ENCODE data around the gene CMTM7. TPM values are rescaled to one million over a fixed set of nuclear protein-coding genes. Genes with fewer than 3 reads are reported as not detected.
"Not testable (repeated sequence)": the region's sequence is repeated elsewhere in the genome, so short reads cannot be mapped to it uniquely, and the experiment has no call there.

Gene CMTM7
- total and polyA plus RNA-seq, 9 of the 15 experiments (the other 6 are each of a cell fraction or from before 2014, with no cell fraction given), result 0.03 to 1.6 (median 0.42) TPM; not detected in 4

- H3K4me2 ChIP-seq (ENCODE audit: insufficient read depth, low read length); in situ Hi-C loops (cut with MboI); H3K4me3 ChIP-seq; H3K79me2 ChIP-seq (ENCODE audit: control insufficient read depth, insufficient read depth, low read length); H3K9me1 ChIP-seq (ENCODE audit: control insufficient read depth, insufficient read depth, low read length); CTCF ChIA-PET (ENCODE audit: low intra/inter-chr PET ratio); H3K27me3 ChIP-seq (ENCODE audit: control insufficient read depth in 2 of 2, insufficient read depth in 2 of 2, low read length in 2 of 2); H4K20me1 ChIP-seq (replicated peaks; ENCODE audit: control insufficient read depth, insufficient read depth, low read length); H3K27ac ChIP-seq (ENCODE audit: extremely low read depth, low read depth, low read length); intact Hi-C loops (cut with micrococcal nuclease); ATAC-seq; H3K9me3 ChIP-seq (replicated peaks; ENCODE audit: control insufficient read depth, insufficient read depth, low read depth, low read length); H3K4me1 ChIP-seq (replicated peaks in 1 of 2; ENCODE audit: control insufficient read depth in 2 of 2, insufficient read depth in 2 of 2, low read length in 2 of 2); H2AFZ ChIP-seq (ENCODE audit: low read depth, low read length); H3K36me3 ChIP-seq (ENCODE audit: control insufficient read depth, insufficient read depth, low read length); H3K9ac ChIP-seq (ENCODE audit: insufficient read depth in 1 of 2, low read depth in 2 of 2, low read length in 2 of 2); BruUV-seq (replicated peaks); FAIRE-seq; DNase-seq (ENCODE audit: extremely low read depth in 1 of 4, low spot score in 3 of 4): not testable (repeated sequence)
- POLR2A ChIA-PET, result interaction anchor here (0.6 kb wide), 1 partner anchor 26 kb away, joined by 4 read pairs; no protein-coding TSS in a partner anchor
- WGBS (ENCODE audit: insufficient coverage, low coverage, missing lambda C conversion rate), result 97% methylated on average over 11 of the region's 12 CpGs
- TF ChIP-seq NFIC (IDR thresholded peaks at IDR 0.05), result 0 out of 2 replicates have a peak, but pooled peaks have one; percentile 5
These were observed 80.5 kb downstream of the CMTM7 start for GRCh38 chr3:32472151-32472550.

- H3K4me1 ChIP-seq (replicated peaks in 1 of 2; ENCODE audit: control insufficient read depth in 2 of 2, insufficient read depth in 2 of 2, low read length in 2 of 2), result no peaks in the 10 kb centered on the region
- no peak for ATAC-seq
- no peaks in the 10 kb centered on the region for H3K9me1 ChIP-seq (ENCODE audit: control insufficient read depth, insufficient read depth, low read length)
- in situ Hi-C loops (cut with MboI), result no loop called here
- intact Hi-C loops (cut with micrococcal nuclease), result no loop called here
- no peaks in the 10 kb centered on the region for H3K27me3 ChIP-seq (ENCODE audit: control insufficient read depth in 2 of 2, insufficient read depth in 2 of 2, low read length in 2 of 2)
- no peak overlapping the region for H3K27ac ChIP-seq (ENCODE audit: extremely low read depth, low read depth, low read length)
- no peaks in the 10 kb centered on the region for H3K9me3 ChIP-seq (replicated peaks; ENCODE audit: control insufficient read depth, insufficient read depth, low read depth, low read length)
- no peak for TF ChIP-seq TFAP4 (CRISPR knock-in tag; IDR thresholded peaks at IDR 0.05; ENCODE audit: borderline replicate concordance)
- TF ChIP-seq SMC3 (conservative IDR thresholded peaks at IDR 0.05; ENCODE audit: insufficient read depth, low read depth, low read length), result no peak
- no peak for TF ChIP-seq MLX (CRISPR knock-in tag; conservative IDR thresholded peaks at IDR 0.05)
- no peak for TF ChIP-seq PYGO2 (tag; IDR thresholded peaks at IDR 0.05)
- TF ChIP-seq BRF2 (IDR thresholded peaks at IDR 0.05; ENCODE audit: borderline replicate concordance, insufficient read depth, insufficient read length), result no peak
- no peak for TF ChIP-seq NR2C1 (IDR thresholded peaks at IDR 0.05)
- no peak for TF ChIP-seq NR2C1 (tag; IDR thresholded peaks at IDR 0.05)
- TF ChIP-seq ZNF695 (CRISPR knock-in tag; IDR thresholded peaks at IDR 0.05), result no peak
- TF ChIP-seq KDM5B (IDR thresholded peaks at IDR 0.05; ENCODE audit: insufficient replicate concordance, low read depth, low read length), result no peak
- no peak for TF ChIP-seq SIX5 (IDR thresholded peaks at IDR 0.05; ENCODE audit: borderline replicate concordance in 1 of 2, insufficient read depth in 1 of 2, low read depth in 1 of 2, low read length in 2 of 2)
- TF ChIP-seq NELFE (IDR thresholded peaks at IDR 0.05; ENCODE audit: insufficient read depth, insufficient read length), result no peak
- H3K36me3 ChIP-seq (ENCODE audit: control insufficient read depth, insufficient read depth, low read length), result peaks cover 7% of the 10 kb centered on the region; the same call in 1 of the 3 replicates
- BruUV-seq (replicated peaks), result no TSS peak
- no peak overlapping the region for H3K4me2 ChIP-seq (ENCODE audit: insufficient read depth, low read length)
- no peak overlapping the region for H2AFZ ChIP-seq (ENCODE audit: low read depth, low read length)
- H3K4me3 ChIP-seq, result no peak overlapping the region
- 70% methylated on average over 2 of the region's 2 CpGs for WGBS (ENCODE audit: insufficient coverage, low coverage, missing lambda C conversion rate)
- H3K79me2 ChIP-seq (ENCODE audit: control insufficient read depth, insufficient read depth, low read length), result no peaks in the 10 kb centered on the region
- ChIA-PET POLR2A (interaction anchor here (2.5 kb wide), 1 partner anchor 9 kb away, joined by 8 read pairs; no protein-coding TSS in a partner anchor), CTCF (ENCODE audit: low intra/inter-chr PET ratio) (no interaction called here)
- no peaks in the 10 kb centered on the region for H4K20me1 ChIP-seq (replicated peaks; ENCODE audit: control insufficient read depth, insufficient read depth, low read length)
- no peak for FAIRE-seq
- DNase-seq (ENCODE audit: extremely low read depth in 1 of 4, low spot score in 3 of 4), result peak in 1 of 4 experiments; percentile 4
- no peak overlapping the region for H3K9ac ChIP-seq (ENCODE audit: insufficient read depth in 1 of 2, low read depth in 2 of 2, low read length in 2 of 2)
These were observed 82.5 kb downstream of the CMTM7 start for GRCh38 chr3:32474201-32474600.

All from K562 (cell line).